Inflammatory macrophage (primary cell): ENCODE data around the gene NKX6-2.
"Not testable (repeated sequence)": the region's sequence is repeated elsewhere in the genome, so short reads cannot be mapped to it uniquely, and the experiment has no call there.

Source experiments
- DNase-seq, 2 donors: peaks; one replicate each; pipeline ENCODE4 v3.0.0-alpha.2; 2020 to 2022

NKX6-2 gene

DNA sequence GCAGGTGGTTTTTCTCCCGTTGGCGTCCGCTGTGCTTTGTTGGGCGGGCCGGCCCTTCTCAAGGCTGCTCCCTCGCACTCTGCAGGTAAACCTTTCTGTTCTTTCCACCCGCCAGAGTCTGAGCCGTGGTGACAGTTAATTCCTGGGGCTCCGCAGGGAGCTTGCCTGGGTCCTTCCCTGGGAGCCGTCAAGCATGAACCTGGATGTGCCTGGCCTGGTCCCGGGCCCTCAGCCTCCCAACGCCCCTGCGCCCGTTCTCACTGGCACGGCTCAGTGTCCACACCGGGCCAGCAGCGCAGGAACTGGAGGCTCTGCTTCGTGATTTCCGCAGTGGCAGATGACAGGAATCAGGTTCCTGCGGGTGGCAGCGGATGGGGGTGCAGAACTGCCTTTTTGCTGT, 10.9 kb upstream of the NKX6-2 start:
- no peak for DNase-seq

DNA sequence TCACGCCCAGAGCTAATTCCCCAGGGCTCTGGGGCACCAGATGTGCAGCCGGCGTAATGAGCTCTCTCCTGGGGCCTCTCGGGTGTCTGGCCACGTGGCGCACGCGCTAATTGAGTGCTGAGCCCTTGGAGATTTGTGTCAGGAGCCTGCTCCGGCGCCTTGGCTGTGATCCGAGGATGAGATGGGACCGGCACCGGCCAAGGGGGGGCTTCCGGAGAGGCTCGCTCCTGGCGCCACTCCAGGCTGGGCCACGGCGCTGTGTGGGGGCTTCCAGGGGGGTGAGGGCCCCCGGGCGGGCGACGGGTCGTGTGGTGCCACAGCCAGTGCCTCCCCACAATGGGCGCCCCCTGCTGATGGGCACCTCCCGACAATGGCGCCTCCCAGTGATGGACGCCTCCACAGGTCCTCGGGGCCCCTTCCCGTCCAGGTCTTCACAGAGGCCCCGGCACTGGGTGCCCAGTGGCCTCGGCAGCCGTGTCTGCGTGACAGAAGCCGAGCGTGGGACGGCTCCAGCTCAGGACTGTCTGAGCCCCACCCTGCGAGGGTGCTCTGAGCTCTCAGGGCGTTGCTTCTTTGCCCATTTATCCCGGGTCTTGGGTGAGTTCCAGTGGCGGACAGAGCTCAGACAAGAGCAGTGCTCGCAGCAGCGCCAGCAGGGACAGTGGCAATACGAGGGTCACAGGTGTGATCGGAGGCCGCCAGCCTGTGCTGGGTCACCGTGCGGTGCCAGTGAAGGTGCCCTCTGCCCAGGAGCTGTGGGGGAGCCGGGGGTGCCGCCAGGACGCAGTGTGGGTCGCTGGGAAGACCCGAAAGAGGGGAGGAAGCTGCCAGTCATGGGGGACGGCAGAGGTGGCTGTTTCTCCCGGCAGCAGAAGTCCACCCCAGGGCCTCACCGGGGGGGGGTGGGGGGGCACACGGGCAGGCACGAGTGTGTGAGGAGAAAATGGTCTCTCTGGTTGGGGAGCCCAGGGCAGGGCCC, 8.2 kb upstream of the NKX6-2 start:
- no peak for DNase-seq

DNA sequence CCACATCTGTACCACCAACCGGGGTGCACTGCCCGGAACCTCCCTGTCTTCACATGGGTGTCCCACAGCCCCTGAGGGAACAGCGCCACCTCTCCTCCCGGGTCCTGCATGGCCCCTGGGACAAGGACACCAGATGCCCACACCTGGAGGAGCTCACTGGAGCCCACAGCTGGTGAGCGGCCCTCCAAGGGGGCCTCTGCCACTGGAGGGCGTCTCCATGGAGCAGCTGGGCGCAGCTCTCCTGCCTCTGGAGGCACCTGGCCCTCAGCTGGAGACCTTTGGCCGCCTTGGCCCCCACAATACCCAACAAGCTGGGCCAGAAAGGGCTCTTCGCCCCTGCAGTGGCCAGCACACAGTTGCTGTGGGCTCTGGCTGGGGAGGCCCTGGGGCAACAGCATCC, 7.3 kb upstream of the NKX6-2 start:
- DNase-seq, result no peak

DNA sequence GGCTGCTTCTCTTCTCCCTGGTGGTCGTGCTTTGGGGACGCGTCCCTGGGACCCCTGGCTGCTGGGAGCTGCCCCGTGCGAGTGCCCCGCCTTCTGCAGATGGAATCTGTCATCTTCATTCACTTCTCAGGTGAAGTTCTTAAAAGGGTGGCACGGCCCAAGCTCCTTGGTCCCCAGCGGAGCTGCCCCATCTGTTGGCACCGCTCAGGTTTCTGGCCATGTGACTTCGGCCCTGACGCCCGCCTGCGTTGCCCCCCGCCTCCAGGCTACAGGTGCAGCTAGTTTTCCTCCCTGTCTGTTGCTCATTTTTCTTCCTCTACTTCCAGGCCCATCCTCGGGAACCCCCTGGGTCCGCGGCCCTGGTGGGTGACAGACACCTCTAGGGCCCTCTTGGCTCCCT, 6.8 kb upstream of the NKX6-2 start:
- no peak for DNase-seq

DNA sequence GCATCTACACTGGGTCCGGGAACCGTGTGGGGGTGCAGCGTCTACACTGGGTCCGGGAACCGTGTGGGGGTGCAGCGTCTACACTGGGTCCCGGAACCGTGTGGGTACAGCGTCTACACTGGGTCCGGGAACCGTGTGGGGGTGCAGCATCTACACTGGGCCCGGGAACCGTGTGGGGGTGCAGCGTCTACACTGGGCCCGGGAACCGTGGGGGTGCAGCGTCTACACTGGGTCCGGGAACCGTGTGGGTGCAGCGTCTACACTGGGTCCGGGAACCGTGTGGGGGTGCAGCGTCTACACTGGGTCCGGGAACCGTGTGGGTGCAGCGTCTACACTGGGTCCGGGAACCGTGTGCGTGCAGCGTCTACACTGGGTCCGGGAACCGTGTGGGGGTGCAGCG, 6.2 kb upstream of the NKX6-2 start:
- DNase-seq, result not testable (repeated sequence)

DNA sequence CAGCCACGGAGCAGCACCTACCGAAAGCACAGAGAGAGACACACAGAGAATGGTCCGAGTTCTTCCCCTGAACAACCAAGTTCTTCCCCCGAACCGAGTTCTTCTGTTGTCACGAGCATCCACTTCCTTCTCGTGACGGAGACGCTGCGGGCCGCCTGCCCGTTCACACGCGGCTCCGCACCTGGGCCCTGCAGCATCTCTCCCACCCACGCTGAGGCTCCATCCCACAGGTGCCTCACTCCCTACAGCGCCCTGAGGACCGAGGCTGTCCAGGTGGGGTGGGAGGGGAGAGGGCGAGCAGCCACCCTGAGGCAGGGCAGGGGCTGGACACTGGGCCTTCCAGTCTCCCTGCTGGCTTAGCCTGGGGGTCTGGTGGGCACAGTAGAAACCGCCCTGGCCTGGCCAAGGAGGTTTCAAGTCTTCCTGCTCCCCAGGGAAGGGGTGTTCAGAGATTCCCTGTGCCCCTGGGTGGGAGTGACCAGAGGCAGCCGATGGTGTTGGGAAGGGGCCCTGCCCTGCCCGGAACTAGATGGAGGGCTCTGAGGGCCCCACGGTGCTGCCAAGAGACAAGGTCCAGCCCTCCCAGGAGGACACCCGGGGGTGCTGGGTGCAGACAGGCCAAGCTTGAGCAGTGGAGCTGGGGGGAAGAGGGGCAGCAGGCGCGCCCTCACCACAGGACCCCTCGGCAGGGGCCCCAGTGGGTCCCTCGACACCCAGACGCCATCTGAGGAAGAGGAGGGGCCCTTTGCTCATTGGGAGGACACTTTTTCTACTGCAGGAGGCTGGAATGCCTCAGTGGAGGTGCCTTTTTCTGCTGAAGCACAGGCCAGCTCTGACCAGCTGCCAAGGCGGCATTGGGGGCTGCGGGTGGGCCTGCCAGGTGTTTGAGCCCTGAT, 5.2 kb upstream of the NKX6-2 start:
- DNase-seq, result no peak

DNA sequence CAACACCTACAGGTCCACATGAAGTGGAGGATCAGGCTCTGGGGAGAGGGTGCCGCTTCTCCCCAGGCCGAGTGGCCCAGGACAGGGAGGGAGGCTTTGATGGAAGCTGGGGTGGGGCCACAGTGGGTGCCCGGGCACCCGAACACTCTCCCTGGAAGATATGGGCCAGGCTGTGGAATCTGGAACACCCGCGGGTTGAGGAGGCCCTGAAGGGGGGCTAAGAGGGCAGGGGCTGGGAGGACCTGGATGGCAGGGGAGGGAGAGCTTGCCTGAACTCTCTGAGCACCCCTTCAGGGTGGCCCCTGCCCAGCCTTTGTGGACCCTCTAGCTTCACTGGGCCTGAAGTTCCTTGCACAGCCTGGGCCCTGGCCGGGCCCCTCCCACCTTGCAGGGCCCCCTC, 4.5 kb upstream of the NKX6-2 start:
- DNase-seq, result no peak

DNA sequence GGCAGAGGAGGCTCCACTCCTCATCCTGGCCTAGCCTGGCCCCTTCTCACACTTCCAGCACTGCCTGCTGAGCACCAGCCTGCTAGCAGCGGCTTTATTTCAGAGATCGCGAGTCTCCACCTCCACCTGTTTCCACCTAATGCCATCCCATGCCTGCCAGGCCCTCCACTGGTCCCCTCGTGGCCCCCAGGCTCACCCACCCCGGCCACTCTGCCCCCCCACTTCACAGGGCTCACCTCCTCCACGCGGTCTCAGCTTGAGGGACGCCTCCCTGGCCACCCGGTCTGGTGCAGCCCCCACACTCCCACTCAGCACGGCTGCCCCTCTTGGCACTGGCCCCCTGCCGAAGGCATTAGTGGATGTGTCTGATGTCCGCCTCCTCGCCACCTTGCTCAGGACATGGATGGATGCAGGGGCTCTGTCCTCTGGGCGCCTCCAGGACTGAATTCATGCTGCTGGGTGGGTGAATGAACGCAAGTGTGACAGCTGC, 3.8 kb upstream of the NKX6-2 start:
- DNase-seq, result no peak

DNA sequence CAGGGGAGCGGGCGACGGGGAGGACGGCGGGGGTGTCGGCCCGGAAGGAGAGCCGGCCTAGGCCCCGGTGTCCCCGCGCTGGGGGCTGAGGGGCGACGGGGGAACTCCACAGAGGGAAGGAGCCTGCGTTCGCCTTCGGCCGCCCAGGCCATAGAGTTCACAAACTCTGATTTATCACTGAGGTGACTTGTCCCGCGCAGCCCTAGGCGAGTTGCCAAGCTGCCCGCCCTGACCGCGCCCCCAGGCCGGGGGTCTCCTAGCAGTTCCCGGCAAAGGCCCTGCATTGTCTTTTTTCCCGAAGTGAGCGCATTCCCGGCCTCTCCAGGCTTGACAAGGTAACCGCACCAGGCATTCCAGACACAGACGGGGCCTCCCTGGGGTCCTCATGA, 2.9 kb upstream of the NKX6-2 start:
- DNase-seq, result no peak

DNA sequence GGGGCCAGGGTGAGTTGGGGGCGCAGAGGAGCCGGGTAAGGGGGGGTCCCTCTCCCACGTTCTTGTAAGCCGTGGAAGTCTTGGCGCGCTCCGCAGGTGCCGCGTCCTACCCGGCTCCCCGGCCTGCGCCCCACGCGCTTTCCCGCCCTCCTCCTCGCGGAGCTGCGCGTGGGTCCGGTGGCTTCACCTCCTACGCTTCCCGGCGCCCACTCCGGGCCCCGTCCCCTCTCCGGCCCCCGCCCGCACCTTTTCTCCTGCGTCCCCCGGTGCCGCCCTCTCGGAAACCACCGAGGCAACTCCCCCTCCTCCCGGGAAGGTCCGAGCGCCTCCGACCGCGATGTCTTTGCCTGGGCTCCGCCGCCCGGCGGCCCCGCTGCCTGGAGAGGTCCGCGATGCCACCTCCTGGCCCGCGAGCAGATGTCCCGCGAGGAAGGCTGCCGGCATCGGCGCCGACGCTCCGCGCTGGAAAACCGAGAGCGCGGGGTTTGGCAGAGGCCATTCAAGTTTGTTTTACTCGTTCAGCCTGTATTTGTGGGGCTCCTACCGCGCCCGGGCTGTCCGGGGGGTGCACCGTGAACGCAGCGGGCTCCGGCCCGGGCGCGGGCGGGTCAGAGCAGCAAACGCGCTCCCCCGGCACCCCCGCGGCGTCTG, 2.4 kb upstream of the NKX6-2 start:
- DNase-seq, result peak in 1 of 2 donors; percentile 28

DNA sequence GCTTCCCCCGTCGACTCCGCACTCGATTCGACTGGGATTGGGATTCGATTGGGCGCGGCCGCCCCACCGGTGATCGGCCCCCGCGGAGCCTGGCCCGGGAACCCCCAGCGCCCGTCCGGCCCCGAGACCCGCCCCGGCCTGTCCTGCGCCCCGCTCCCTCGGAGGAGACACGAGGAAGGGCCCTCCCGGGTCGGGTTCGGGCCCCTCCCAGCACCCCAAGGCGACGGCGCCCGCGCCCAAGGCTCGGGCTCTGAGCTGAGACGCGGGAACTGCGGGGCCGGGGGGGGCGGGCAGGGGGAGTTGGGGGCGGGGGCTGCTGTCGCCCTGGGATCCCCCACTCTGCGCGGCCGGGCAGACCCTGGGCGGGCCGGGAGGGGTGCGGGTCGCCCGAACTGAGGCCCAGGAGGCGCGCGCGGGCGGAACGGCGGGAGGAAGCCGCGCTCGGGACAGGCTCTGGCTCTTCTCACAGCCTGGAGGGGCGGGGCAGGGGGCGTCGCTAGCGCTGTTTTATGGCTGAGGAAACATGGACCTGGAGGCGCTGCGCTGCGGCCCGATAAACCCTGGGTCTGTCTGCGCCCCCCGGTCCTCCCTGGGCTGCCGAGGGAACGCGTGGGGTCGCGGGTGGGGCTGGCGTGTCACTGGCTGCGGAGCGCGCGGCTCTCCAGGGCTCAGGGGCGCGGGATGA, 1.7 kb upstream of the NKX6-2 start:
- DNase-seq, result no peak

DNA sequence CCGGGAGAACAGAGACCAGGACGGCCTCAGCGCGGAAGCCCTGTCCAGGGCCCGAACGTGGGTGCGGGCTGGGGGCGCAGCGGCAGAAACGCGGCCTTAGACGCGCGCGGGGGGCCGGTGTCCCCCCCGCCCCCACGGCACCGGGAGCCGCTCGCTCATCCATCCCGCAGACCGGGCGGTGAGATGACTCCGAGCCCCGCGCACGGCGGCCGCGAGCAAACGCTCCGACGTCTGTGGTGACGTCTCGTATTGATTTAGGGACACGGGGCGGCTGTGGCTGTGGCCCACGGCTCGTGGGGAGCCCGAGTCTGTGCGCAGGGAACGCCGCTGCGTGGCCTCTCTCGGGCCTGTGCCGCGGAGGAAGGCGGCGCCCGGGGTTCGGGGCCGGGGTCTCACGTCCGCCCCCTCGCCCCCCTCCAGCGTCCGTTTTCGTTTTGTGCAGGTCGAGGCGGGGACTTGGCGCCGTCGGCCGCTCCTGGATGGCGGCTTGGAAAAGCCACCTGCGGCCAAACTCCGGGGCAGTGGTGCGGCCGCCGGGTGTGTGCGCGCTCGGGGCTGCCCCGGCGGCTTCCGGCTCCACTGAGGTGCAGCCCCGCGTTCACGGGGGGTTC, 1.0 kb upstream of the NKX6-2 start:
- DNase-seq, result no peak

DNA sequence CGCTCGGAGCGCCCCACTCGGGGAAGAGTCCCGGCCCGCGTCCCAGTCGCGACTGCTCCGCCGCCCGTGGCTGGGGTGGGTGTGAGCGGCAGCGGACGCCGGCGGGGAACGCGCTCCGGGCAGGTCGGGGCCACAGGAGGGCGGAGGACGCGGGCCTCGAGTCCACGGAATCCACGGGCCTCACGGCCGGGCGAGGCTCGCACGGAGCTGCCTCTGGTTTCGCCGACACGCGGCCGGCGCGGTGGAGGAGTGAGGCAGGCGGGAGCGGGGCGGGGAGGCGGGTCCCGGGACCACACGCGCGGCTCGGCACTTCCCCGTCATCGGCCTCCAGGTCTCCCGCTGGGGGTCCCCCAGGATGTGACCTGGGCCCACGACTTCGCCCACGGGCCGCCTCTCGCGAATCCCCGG, 533 bp upstream of the NKX6-2 start:
- no peak for DNase-seq

DNA sequence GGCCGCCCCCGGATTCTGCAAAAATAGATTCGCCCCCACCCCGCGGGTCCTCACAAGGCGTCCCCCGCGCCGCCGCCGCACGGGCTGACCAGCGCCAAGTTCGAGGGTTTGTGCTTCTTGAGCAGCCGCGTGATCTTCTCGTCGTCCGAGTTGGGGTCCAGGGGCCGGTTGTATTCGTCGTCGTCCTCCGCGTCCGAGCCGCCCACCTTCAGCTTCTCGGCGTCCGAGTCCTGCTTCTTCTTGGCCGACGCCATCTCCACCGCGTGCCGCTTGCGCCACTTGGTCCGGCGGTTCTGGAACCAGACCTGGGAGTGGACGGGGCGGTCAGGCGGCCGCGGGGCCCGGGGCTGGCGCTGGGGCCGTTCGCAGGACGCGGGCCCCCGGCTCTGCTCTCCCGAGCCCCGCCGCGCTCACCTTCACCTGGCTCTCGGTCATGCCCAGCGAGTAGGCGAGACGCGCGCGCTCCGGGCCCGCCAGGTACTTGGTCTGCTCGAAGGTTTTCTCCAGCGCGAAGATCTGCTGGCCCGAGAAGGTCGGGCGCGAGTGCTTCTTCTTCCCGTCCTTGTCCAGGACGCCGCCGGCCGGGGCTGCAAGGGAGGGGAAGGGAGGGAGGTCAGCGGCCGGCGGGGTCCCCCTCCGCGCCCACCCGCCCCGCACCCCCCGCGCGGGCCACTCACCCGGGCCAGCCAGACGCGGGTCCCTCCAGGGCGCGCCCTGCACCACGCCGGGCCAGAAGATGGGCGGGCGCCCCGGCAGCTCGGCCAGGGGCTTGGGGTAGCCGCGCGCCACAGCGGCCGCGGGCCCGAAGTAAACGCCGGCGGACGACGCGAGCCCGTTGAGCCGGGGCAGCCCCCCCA, 853 bp downstream of the NKX6-2 start:
- no peak for DNase-seq

DNA sequence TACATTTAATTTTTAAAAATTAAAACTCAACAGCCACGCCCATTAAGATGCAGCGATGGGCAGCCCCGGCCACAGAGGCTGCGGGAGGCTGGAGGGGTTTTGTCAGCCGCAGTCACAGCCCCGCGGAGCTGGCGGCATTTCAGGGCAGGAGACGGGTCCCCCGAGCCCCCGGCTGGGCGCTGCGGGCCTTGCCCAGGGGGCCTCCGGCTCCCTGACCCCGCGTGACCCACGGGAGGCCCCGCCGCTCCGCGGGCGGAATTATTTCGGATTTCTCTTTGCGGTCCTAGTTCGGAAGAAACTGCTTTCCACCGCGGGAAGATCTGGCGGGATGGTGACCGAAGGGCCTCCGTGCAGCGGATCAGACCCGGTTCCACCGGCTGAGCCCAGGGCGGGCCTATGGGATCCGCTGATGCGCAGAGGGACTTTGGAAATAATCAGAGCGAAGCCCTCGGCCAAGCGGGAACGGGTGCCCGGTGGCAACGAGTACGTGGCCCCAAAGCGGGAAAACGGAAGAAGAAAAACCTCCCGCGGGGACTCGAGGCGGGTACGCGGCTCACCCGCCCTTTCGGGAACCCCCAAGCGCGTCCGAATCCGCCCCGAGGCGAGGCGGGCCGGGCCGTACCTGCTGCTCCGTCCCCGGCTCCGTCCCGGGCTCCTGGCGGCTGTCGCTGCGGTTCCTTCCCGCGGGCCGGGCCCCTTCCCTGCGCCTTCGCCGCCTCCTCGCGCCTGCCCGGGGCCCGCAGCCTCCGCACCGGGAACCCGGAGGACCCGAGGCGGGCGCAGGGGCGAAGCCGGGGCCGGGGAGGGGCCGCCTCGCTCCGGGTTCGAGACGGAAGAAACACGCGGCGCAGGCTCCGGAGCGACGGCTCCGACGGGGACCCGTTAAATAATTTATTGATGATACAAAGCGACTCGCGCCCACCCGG, 1.7 kb downstream of the NKX6-2 start:
- DNase-seq, result no peak

DNA sequence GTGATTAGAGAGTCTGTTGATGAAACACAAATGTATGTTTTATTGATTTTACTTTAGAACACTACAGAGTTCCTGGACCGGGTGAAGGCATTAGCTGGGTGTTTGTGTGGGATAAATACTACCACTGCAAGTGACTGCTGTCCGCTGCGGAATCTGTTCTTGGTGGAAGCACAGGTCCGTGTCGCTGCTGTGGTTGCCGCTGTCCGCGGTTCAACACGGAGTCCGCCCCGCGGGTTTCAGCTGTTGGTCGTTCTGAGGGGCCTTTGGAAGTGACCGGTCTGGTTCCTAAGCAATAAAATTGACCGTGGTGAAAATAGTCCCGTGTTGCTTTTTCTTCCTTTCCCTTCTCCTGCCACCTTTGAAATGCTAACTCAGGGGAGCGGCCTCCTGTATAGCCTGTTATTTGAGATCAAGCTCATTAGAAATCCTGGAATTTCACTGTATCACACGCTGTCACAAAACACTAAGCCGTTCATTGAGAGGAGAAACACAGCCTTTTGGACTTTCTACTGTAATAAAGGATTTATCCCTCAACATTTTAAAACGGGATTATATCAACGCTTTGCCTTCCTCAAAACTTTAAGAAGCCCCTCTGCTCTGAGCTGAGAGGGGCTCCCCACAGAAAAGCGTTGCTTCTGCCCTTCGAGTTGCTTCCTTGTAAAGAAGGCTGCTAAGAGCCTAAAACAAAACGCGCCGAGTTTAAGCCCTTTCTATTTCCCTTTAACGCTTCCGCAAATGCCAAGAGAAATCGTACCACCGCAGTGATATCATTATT, 2.6 kb downstream of the NKX6-2 start:
- DNase-seq, result no peak

DNA sequence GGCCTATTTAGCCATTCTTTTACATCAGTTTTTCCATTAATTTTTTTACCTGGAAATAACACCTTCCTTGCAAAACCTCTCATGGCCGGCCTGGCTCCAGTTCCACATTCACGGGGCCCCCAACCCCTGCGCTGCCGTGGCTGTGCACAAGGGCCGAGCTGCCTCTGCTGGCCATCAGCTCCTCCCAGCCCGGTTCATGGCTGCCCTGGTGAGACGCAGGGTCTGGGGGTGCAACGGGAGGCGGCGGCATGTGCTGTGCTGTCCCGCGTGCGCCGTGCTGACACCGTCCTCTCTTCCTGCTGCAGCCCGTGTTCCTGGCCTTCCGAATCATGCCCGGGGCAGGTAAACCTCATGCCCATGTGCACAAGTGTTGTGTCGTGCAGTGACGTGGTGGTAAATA, 4.4 kb downstream of the NKX6-2 start:
- DNase-seq, result no peak

DNA sequence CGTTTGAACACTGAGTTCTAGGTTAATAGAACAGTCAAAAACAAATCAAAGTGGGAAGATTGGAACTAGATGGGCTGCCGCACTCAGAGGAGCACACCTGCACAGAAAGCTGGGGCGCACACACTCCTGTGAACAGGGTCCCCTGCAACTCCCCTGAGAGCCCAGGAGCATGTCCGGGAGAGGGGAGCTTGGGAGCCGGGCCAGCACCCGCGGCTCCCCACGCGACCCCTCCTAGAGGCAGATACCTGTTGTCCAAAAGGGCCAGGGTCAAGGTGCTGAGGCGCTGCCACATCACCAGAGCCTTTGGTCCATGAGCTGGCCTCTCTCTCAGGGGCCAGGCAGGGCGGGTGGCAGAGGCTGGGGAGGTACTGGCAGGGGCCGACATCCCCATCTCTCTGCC, 5.6 kb downstream of the NKX6-2 start:
- DNase-seq, result no peak
